Naive thymus-derived CD8-positive, alpha-beta T cell (primary cell): ENCODE results near the gene FSIP2. TPM values are rescaled to one million over a fixed set of nuclear protein-coding genes. Genes with fewer than 3 reads are reported as not detected.

Experiments
- ATAC-seq, 2 donors: fragments of 150-1000 bp; cut with Tn5 transposase in 1 of 2; sonication (Bioruptor Pico), chemical (Tn5 transposase) in 1 of 2; 1 replicate in 1 of 2; 2 replicates in 1 of 2; pipeline ENCODE4 v1.10.0; 2021; ENCODE audit warnings: mild to moderate bottlenecking in 2 of 2, moderate library complexity in 2 of 2
- POLR2A ChIA-PET: fragments of 350-600 bp; sonication (Branson Sonifier 250); formaldehyde crosslinking; loops from one replicate; lab custom pipeline; 2021; ENCODE audit warnings: antibody characterized with exemption; lab: Charles Lee
- DNase-seq, 10 donors: peaks; one replicate each; pipeline versions ENCODE4 v3.0.0 to v3.0.0-alpha.2; 2020 to 2022
- H3K27ac Mint-ChIP-seq, 10 donors: one replicate each; pipeline ENCODE4 v1.8.0; 2020 to 2022; ENCODE audit warnings: mild to moderate bottlenecking in 10 of 10, mixed read lengths in 10 of 10, moderate library complexity in 4 of 10, inconsistent platforms in 1 of 10
- H3K27me3 Mint-ChIP-seq, 5 donors: one replicate each; pipeline ENCODE4 v1.8.0; 2021 to 2022; ENCODE audit warnings: mixed read lengths in 5 of 5
- H3K36me3 Mint-ChIP-seq, 3 donors: one replicate each; pipeline ENCODE4 v1.8.0; 2020 to 2022; ENCODE audit warnings: mixed read lengths in 3 of 3, mild to moderate bottlenecking in 2 of 3, inconsistent platforms in 1 of 3
- H3K4me1 Mint-ChIP-seq, 4 donors: one replicate each; pipeline ENCODE4 v1.8.0; 2021 to 2022; ENCODE audit warnings: mixed read lengths in 4 of 4
- H3K4me3 Mint-ChIP-seq, 10 donors: one replicate each; pipeline ENCODE4 v1.8.0; 2020 to 2022; ENCODE audit warnings: mild to moderate bottlenecking in 10 of 10, mixed read lengths in 10 of 10, moderate library complexity in 6 of 10, inconsistent platforms in 1 of 10
- H3K9me3 Mint-ChIP-seq, 9 donors: one replicate each; pipeline ENCODE4 v1.8.0; 2020 to 2022; ENCODE audit warnings: mixed read lengths in 9 of 9, mild to moderate bottlenecking in 3 of 9, inconsistent platforms in 1 of 9, moderate library complexity in 1 of 9
- polyA plus RNA-seq, 3 donors: library from polyadenylated mRNA; unstranded; fragments of 300-500 nt; fragmentation: Illumina TruSeq; gene quantifications; one replicate each; pipeline ENCODE4 v1.2.3, GENCODE V29; 2021
- total RNA-seq, 8 experiments: library from RNA in 2 of 8; stranded (reverse) in 2 of 8; gene quantifications; one replicate each; pipeline ENCODE4 v1.2.3 and lab custom pipeline; 2021 to 2026

Gene FSIP2
- under 1 TPM; 0.36 to 0.58 TPM for total RNA-seq
- polyA plus RNA-seq: under 1 TPM in 1 of 3 donors, not detected in 2; 0.01 TPM
- total RNA-seq (lab: John Stamatoyannopoulos, UW): 0.06 to 3.8 (median 0.79) reads per million in 6 experiments

GRCh38 chr2:185738679-185739472 lies at the start of gene FSIP2:
TSS of gene FSIP2 (plus strand) at chr2:185738804. CDS start at chr2:185738895, 91 bp downstream.
- Mint-ChIP-seq H3K36me3 (peaks cover 0 to 12% (median 4%) of the 10 kb centered on the region in 3 donors), H3K4me3 (peak within 1 kb of the TSS in 1 of 10 donors; percentile 0)

GRCh38 chr2:185689906-185690539 lies 48.6 kb upstream of the FSIP2 start:
- Mint-ChIP-seq H3K4me3 (no peak overlapping the region), H3K4me1 (no peaks in the 10 kb centered on the region), H3K9me3 (peaks cover 0 to 23% (median 5%) of the 10 kb centered on the region in 9 donors), H3K36me3 (no peaks in the 10 kb centered on the region), H3K27me3 (no peaks in the 10 kb centered on the region), H3K27ac (no peak overlapping the region)
- POLR2A ChIA-PET: no interaction called here
- no peak for ATAC-seq
- DNase-seq: no peak

More at GRCh38 chr2:185738679-185739472, at the start of gene FSIP2:
- Mint-ChIP-seq H3K4me1 (peaks cover 0 to 6% (median 2%) of the 10 kb centered on the region in 4 donors), H3K27me3 (peaks cover 15 to 29% (median 21%) of the 10 kb centered on the region in 5 donors), H3K9me3 (peaks cover 0 to 48% (median 15%) of the 10 kb centered on the region in 9 donors), H3K27ac (no peak within 1 kb of the TSS)
- ATAC-seq (no peak), DNase-seq (peak in 3 of 10 donors; percentile 1 to 55 (median 16))
- POLR2A ChIA-PET: no interaction called here

- Mint-ChIP-seq H3K4me3 (no peak overlapping the region), H3K36me3 (no peaks in the 10 kb centered on the region), H3K27ac (no peak overlapping the region), H3K9me3 (peaks cover 0 to 14% (median 0%) of the 10 kb centered on the region in 9 donors), H3K27me3 (no peaks in the 10 kb centered on the region), H3K4me1 (no peaks in the 10 kb centered on the region)
- POLR2A ChIA-PET: no interaction called here
- DNase-seq (no peak), ATAC-seq (no peak)
Observed at GRCh38 chr2:185695711-185696235, 42.8 kb upstream of the FSIP2 start.

GRCh38 chr2:185700883-185701282 lies 37.7 kb upstream of the FSIP2 start:
- ATAC-seq (no peak), DNase-seq (no peak)
- Mint-ChIP-seq H3K4me3 (no peak overlapping the region), H3K27me3 (no peaks in the 10 kb centered on the region), H3K36me3 (no peaks in the 10 kb centered on the region), H3K27ac (no peak overlapping the region), H3K9me3 (peaks cover 0 to 4% (median 0%) of the 10 kb centered on the region in 9 donors), H3K4me1 (no peaks in the 10 kb centered on the region)
- POLR2A ChIA-PET: no interaction called here

GRCh38 chr2:185734658-185735057 lies 3.9 kb upstream of the FSIP2 start:
- H3K4me1 Mint-ChIP-seq: peaks cover 0 to 6% (median 2%) of the 10 kb centered on the region in 4 donors
- no peak overlapping the region for H3K4me3 Mint-ChIP-seq
- ATAC-seq (no peak), DNase-seq (no peak)
- H3K27ac Mint-ChIP-seq: no peak overlapping the region
- H3K27me3 Mint-ChIP-seq: peaks cover 12 to 21% (median 17%) of the 10 kb centered on the region in 5 donors
- H3K9me3 Mint-ChIP-seq: peaks cover 0 to 34% (median 14%) of the 10 kb centered on the region in 9 donors
- POLR2A ChIA-PET: no interaction called here
- peaks cover 0 to 7% (median 2%) of the 10 kb centered on the region in 3 donors for H3K36me3 Mint-ChIP-seq

GRCh38 chr2:185736210-185736609 lies 2.4 kb upstream of the FSIP2 start:
- Mint-ChIP-seq H3K27me3 (peaks cover 15 to 29% (median 21%) of the 10 kb centered on the region in 5 donors), H3K4me1 (peaks cover 0 to 6% (median 2%) of the 10 kb centered on the region in 4 donors), H3K4me3 (no peak overlapping the region), H3K9me3 (peaks cover 0 to 40% (median 16%) of the 10 kb centered on the region in 9 donors), H3K27ac (no peak overlapping the region), H3K36me3 (peaks cover 0 to 12% (median 4%) of the 10 kb centered on the region in 3 donors)
- POLR2A ChIA-PET: no interaction called here
- ATAC-seq (no peak), DNase-seq (no peak)

- DNase-seq (no peak), ATAC-seq (no peak)
- no peak overlapping the region for H3K4me3 Mint-ChIP-seq
- no peaks in the 10 kb centered on the region for H3K4me1 Mint-ChIP-seq
- no peaks in the 10 kb centered on the region for H3K36me3 Mint-ChIP-seq
- no peak overlapping the region for H3K27ac Mint-ChIP-seq
- no peaks in the 10 kb centered on the region for H3K27me3 Mint-ChIP-seq
- H3K9me3 Mint-ChIP-seq: peaks cover 0 to 10% (median 5%) of the 10 kb centered on the region in 9 donors
- POLR2A ChIA-PET: no interaction called here
Observed at GRCh38 chr2:185745864-185746859, 7.6 kb downstream of the FSIP2 start.

GRCh38 chr2:185757356-185757755 lies 18.8 kb downstream of the FSIP2 start:
- POLR2A ChIA-PET: no interaction called here
- H3K27ac Mint-ChIP-seq: no peak overlapping the region
- DNase-seq (no peak), ATAC-seq (no peak)
- peaks cover 0 to 1% (median 0%) of the 10 kb centered on the region in 5 donors for H3K27me3 Mint-ChIP-seq
- no peak overlapping the region for H3K4me3 Mint-ChIP-seq
- H3K9me3 Mint-ChIP-seq: peaks cover 0 to 27% (median 11%) of the 10 kb centered on the region in 9 donors
- H3K4me1 Mint-ChIP-seq: no peaks in the 10 kb centered on the region
- H3K36me3 Mint-ChIP-seq: peaks cover 2 to 7% (median 4%) of the 10 kb centered on the region in 3 donors

GRCh38 chr2:185771396-185771795 lies 32.8 kb downstream of the FSIP2 start:
- no peak overlapping the region for H3K27ac Mint-ChIP-seq
- H3K36me3 Mint-ChIP-seq: peaks cover 0 to 59% (median 16%) of the 10 kb centered on the region in 3 donors
- peaks cover 14 to 73% (median 49%) of the 10 kb centered on the region in 9 donors for H3K9me3 Mint-ChIP-seq
- DNase-seq (no peak), ATAC-seq (no peak)
- no peaks in the 10 kb centered on the region for H3K4me1 Mint-ChIP-seq
- no peak overlapping the region for H3K4me3 Mint-ChIP-seq
- no peaks in the 10 kb centered on the region for H3K27me3 Mint-ChIP-seq
- POLR2A ChIA-PET: no interaction called here

- peaks cover 0 to 13% (median 2%) of the 10 kb centered on the region in 9 donors for H3K9me3 Mint-ChIP-seq
- no peak overlapping the region for H3K4me3 Mint-ChIP-seq
- POLR2A ChIA-PET: no interaction called here
- DNase-seq (no peak), ATAC-seq (no peak)
- H3K36me3 Mint-ChIP-seq: no peaks in the 10 kb centered on the region
- H3K27ac Mint-ChIP-seq: no peak overlapping the region
- H3K27me3 Mint-ChIP-seq: no peaks in the 10 kb centered on the region
- H3K4me1 Mint-ChIP-seq: no peaks in the 10 kb centered on the region
Observed at GRCh38 chr2:185780890-185781289, 42.3 kb downstream of the FSIP2 start.

GRCh38 chr2:185782223-185782769 lies 43.7 kb downstream of the FSIP2 start:
- H3K27me3 Mint-ChIP-seq: no peaks in the 10 kb centered on the region
- H3K27ac Mint-ChIP-seq: no peak overlapping the region
- H3K36me3 Mint-ChIP-seq: peaks cover 0 to 3% (median 2%) of the 10 kb centered on the region in 3 donors
- POLR2A ChIA-PET: no interaction called here
- no peak for ATAC-seq
- no peak for DNase-seq
- H3K4me3 Mint-ChIP-seq: no peak overlapping the region
- peaks cover 0 to 5% (median 2%) of the 10 kb centered on the region in 9 donors for H3K9me3 Mint-ChIP-seq
- H3K4me1 Mint-ChIP-seq: no peaks in the 10 kb centered on the region
